SK-N-SH (cell line): ENCODE data around the gene CAST. TPM values are rescaled to one million over a fixed set of nuclear protein-coding genes. Genes with fewer than 3 reads are reported as not detected.

Experiments used
- CTCF ChIA-PET: fragments of 300-600, 350-600 bp; formaldehyde crosslinking; extraction: SDS; loops from one replicate; lab custom pipeline; 2021; lab: Yijun Ruan, JAX
- POLR2A ChIA-PET: fragments of 350-600 bp; sonication (Branson Sonifier 250); formaldehyde crosslinking; extraction: SDS; loops from one replicate; lab custom pipeline; 2020; ENCODE audit warnings: antibody characterized with exemption, inconsistent platforms; lab: Yijun Ruan, JAX
- DNase-seq: peaks from one replicate; pipeline ENCODE4 v3.0.0; 2012
- H2AFZ ChIP-seq: fragments of 200-600 bp; sonication (generic); 2 replicates; pipeline ENCODE4 v1.8.1; 2016; ENCODE audit warnings: antibody characterized with exemption, mild to moderate bottlenecking, low read depth
- H3F3A ChIP-seq: fragments of 200-600 bp; sonication (generic); replicated peaks from 2 replicates; pipeline ENCODE3; 2016; ENCODE audit warnings: antibody characterized with exemption, mild to moderate bottlenecking; ENCODE audit not compliant: insufficient read depth
- H3K27ac ChIP-seq, 2 experiments: fragments of 200-500 bp in 1 of 2; fragments of 200-600 bp in 1 of 2; sonication (Bioruptor generic) in 1 of 2; sonication (generic), shearing (Covaris generic) in 1 of 2; 2 replicates each; pipeline versions ENCODE4 v1.5.1 to v1.6.1; 2014 to 2016; ENCODE audit warnings: low read depth in 2 of 2, inconsistent platforms in 1 of 2, low read length in 1 of 2, mild to moderate bottlenecking in 1 of 2, mixed read lengths in 1 of 2
- H3K27me3 ChIP-seq: fragments of 200-600 bp; sonication (generic), shearing (Covaris generic); 2 replicates; pipeline ENCODE4 v1.6.1; 2016; ENCODE audit warnings: mixed run types; ENCODE audit not compliant: insufficient read depth
- H3K36me3 ChIP-seq, 2 experiments: fragments of 200-500 bp in 1 of 2; fragments of 200-600 bp in 1 of 2; sonication (Bioruptor generic) in 1 of 2; sonication (generic) in 1 of 2; replicated peaks in 1 of 2; 2 replicates each; pipeline versions ENCODE3 to v1.5.1; 2014 to 2016; ENCODE audit warnings: low read length in 1 of 2, mild to moderate bottlenecking in 1 of 2; ENCODE audit not compliant: insufficient read depth in 2 of 2, control insufficient read depth in 1 of 2
- H3K4me1 ChIP-seq, 2 experiments: fragments of 200-500 bp in 1 of 2; fragments of 200-600 bp in 1 of 2; sonication (Bioruptor generic) in 1 of 2; sonication (generic), shearing (Covaris generic) in 1 of 2; 2 replicates each; pipeline versions ENCODE4 v1.5.1 to v1.6.1; 2014 to 2016; ENCODE audit warnings: low read depth in 1 of 2, low read length in 1 of 2, mixed run types in 1 of 2; ENCODE audit not compliant: insufficient read depth in 2 of 2, control insufficient read depth in 1 of 2
- H3K4me2 ChIP-seq: fragments of 200-600 bp; sonication (generic), shearing (Covaris generic); 2 replicates; pipeline ENCODE4 v1.6.1; 2017; ENCODE audit warnings: mixed run types
- H3K4me3 ChIP-seq, 2 experiments: fragments of 200-500 bp in 1 of 2; fragments of 200-600 bp in 1 of 2; sonication (Bioruptor generic) in 1 of 2; sonication (generic), shearing (Covaris generic) in 1 of 2; 2 replicates each; pipeline versions ENCODE4 v1.5.1 to v1.8.1; 2014 to 2016; ENCODE audit warnings: low read depth in 2 of 2, inconsistent platforms in 1 of 2, low read length in 1 of 2, mild to moderate bottlenecking in 1 of 2, mixed read lengths in 1 of 2, moderate library complexity in 1 of 2
- H3K79me2 ChIP-seq: fragments of 200-600 bp; sonication (generic); 2 replicates; pipeline ENCODE4 v1.8.1; 2017; ENCODE audit warnings: mild to moderate bottlenecking; ENCODE audit not compliant: insufficient read depth
- H3K9ac ChIP-seq: fragments of 200-600 bp; sonication (generic); 2 replicates; pipeline ENCODE4 v1.6.1; 2017; ENCODE audit warnings: mixed run types
- H3K9me2 ChIP-seq: fragments of 200-600 bp; sonication (generic); 2 replicates; pipeline ENCODE4 v1.6.1; 2017; ENCODE audit warnings: mixed run types
- H3K9me3 ChIP-seq: fragments of 200-600 bp; sonication (generic); 2 replicates; pipeline ENCODE4 v1.6.1; 2017; ENCODE audit warnings: mixed run types, mild to moderate bottlenecking, moderate library complexity
- H4K20me1 ChIP-seq: fragments of 200-600 bp; sonication (generic); 2 replicates; pipeline ENCODE4 v1.6.1; 2017; ENCODE audit warnings: mild to moderate bottlenecking, mixed run types; ENCODE audit not compliant: insufficient read depth
- CHD2 ChIP-seq: fragments of 150-350 bp; IDR thresholded peaks from 2 replicates; pipeline ENCODE4 v1.6.1; 2018; ENCODE audit warnings: low read length; ENCODE audit not compliant: partially characterized antibody
- ELF1 ChIP-seq: IDR thresholded peaks from 2 replicates; pipeline ENCODE4 v1.4.0; 2012
- FOSL2 ChIP-seq: IDR thresholded peaks from 2 replicates; pipeline ENCODE4 v1.4.0; 2012; ENCODE audit warnings: low read depth, mild to moderate bottlenecking, moderate library complexity, borderline replicate concordance
- FOXJ3 ChIP-seq: sonication (generic); formaldehyde crosslinking; IDR thresholded peaks from 2 replicates; pipeline ENCODE4 v1.5.1; 2020; ENCODE audit warnings: mild to moderate bottlenecking, missing genetic modification reagents
- FOXM1 ChIP-seq: IDR thresholded peaks from 2 replicates; pipeline ENCODE4 v1.4.0; 2012; ENCODE audit warnings: low read depth, mild to moderate bottlenecking
- GABPA ChIP-seq: IDR thresholded peaks from 2 replicates; pipeline ENCODE4 v1.4.0; 2012; ENCODE audit warnings: low read depth, mild to moderate bottlenecking
- MAX ChIP-seq: IDR thresholded peaks from 2 replicates; pipeline ENCODE4 v1.4.0; 2012; ENCODE audit warnings: low read depth
- MEF2A ChIP-seq: IDR thresholded peaks from 2 replicates; pipeline ENCODE4 v1.4.0; 2012; ENCODE audit warnings: low read depth, borderline replicate concordance
- MXI1 ChIP-seq: IDR thresholded peaks from 2 replicates; pipeline ENCODE4 v1.6.1; 2012; ENCODE audit warnings: mild to moderate bottlenecking, low read depth, low read length, improper control_type of control experiment
- NFIC ChIP-seq: IDR thresholded peaks from 2 replicates; pipeline ENCODE4 v1.4.0; 2012; ENCODE audit warnings: borderline replicate concordance
- NRF1 ChIP-seq: IDR thresholded peaks from 2 replicates; pipeline ENCODE4 v1.6.1; 2012; ENCODE audit warnings: low read depth, mild to moderate bottlenecking, low read length
- POLR2AphosphoS5 ChIP-seq: IDR thresholded peaks from 2 replicates; pipeline ENCODE4 v1.6.1; 2012; ENCODE audit warnings: low read depth, low read length
- RCOR1 ChIP-seq: fragments of 150-350 bp; IDR thresholded peaks from 2 replicates; pipeline ENCODE4 v1.6.1; 2017; ENCODE audit warnings: antibody characterized with exemption, low read length
- RFX5 ChIP-seq: IDR thresholded peaks from 2 replicates; pipeline ENCODE4 v1.6.1; 2012; ENCODE audit warnings: mild to moderate bottlenecking, improper control_type of control experiment, low read length
- RXRA ChIP-seq: IDR thresholded peaks from 2 replicates; pipeline ENCODE4 v1.4.0; 2012; ENCODE audit warnings: low read depth, mild to moderate bottlenecking, borderline replicate concordance
- SMC3 ChIP-seq: IDR thresholded peaks from 2 replicates; pipeline ENCODE4 v1.6.1; 2012; ENCODE audit warnings: low read depth, low read length, improper control_type of control experiment
- TCF12 ChIP-seq: IDR thresholded peaks from 2 replicates; pipeline ENCODE4 v1.4.0; 2012
- USF2 ChIP-seq: fragments of 150-350 bp; IDR thresholded peaks from 2 replicates; pipeline ENCODE4 v1.6.1; 2017; ENCODE audit warnings: antibody characterized with exemption, low read length, low read depth, borderline replicate concordance
- WGBS: methylation state at CpG from one replicate; pipeline ENCODE4 v1.1.6; 2017; ENCODE audit warnings: low lambda C conversion rate; 5-methylcytosine and 5-hydroxymethylcytosine counted together
- polyA plus RNA-seq, 3 experiments: library from polyadenylated mRNA; depleted of rRNA; stranded (reverse); fragments of >200 nt; gene quantifications; 2 replicates each; pipeline ENCODE4 v1.2.3, GENCODE V29; 2012
- TF ChIP-seq, protein P1 (sequence below): IDR thresholded peaks from 2 replicates; pipeline ENCODE4; 2012
- TF ChIP-seq, protein P2 (sequence below): fragments of 200-600 bp; sonication (generic); IDR thresholded peaks from 2 replicates; pipeline ENCODE4 v1.6.1; 2017; ENCODE audit warnings: antibody characterized with exemption, mild to moderate bottlenecking, moderate library complexity
- TF ChIP-seq, protein P3 (sequence below): IDR thresholded peaks from 2 replicates; pipeline ENCODE4 v1.4.0; 2012; ENCODE audit warnings: low read depth, borderline replicate concordance

The CAST gene
- polyA plus RNA-seq, 1 of the 3 experiments (the other 2 are of a cell fraction), result 82.9 TPM

DNA sequence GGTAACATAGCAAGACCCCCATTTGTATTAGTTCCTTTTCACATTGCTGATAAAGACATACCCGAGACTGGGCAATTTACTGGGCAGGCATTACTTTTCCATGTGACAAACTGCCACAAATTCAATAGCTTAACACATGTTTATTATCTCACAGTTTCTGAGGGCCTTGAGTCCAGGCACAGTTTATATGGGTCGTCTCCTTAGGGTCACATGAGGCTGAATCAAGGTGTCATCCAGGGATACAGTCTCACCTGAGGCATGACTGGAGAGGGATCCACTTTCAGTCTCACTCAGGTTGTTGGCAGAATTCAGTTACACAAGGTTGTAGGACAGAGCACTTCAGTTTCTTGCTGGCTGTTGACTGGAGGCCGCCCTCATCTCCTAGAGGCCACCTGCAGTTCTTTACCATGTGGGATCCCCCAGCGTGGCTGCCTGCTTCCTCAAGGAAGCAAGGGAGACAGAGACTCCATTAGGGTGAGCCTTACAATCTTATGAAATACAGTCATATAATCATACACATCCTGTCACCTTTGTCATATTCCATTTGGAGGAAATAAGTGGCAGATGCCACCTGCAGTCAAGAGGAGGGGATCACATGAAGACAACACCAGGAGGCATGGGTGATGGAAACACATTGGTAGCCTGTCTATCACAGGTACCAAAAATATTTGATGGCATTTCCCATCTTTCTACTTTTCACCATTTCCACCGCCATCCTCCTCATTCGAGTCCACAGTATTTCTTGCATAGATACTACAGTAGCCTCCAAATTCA lies 160.7 kb downstream of the CAST start:
- H3K9me2 ChIP-seq, result no peaks in the 10 kb centered on the region
- no peaks in the 10 kb centered on the region for H3K9me3 ChIP-seq
- CTCF ChIA-PET, result no interaction called here
- DNase-seq, result no peak
- POLR2A ChIA-PET, result no interaction called here
- TF ChIP-seq, protein P1, sequence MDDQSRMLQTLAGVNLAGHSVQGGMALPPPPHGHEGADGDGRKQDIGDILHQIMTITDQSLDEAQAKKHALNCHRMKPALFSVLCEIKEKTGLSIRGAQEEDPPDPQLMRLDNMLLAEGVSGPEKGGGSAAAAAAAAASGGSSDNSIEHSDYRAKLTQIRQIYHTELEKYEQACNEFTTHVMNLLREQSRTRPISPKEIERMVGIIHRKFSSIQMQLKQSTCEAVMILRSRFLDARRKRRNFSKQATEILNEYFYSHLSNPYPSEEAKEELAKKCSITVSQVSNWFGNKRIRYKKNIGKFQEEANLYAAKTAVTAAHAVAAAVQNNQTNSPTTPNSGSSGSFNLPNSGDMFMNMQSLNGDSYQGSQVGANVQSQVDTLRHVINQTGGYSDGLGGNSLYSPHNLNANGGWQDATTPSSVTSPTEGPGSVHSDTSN, result no peak
- TF ChIP-seq MAX (no peak), FOXM1 (no peak), NFIC (no peak), USF2 (no peak), CHD2 (no peak), MEF2A (no peak), ELF1 (no peak), FOXJ3 (CRISPR knock-in tag) (no peak), RXRA (no peak), POLR2AphosphoS5 (no peak), TCF12 (no peak)
- TF ChIP-seq, protein P2, sequence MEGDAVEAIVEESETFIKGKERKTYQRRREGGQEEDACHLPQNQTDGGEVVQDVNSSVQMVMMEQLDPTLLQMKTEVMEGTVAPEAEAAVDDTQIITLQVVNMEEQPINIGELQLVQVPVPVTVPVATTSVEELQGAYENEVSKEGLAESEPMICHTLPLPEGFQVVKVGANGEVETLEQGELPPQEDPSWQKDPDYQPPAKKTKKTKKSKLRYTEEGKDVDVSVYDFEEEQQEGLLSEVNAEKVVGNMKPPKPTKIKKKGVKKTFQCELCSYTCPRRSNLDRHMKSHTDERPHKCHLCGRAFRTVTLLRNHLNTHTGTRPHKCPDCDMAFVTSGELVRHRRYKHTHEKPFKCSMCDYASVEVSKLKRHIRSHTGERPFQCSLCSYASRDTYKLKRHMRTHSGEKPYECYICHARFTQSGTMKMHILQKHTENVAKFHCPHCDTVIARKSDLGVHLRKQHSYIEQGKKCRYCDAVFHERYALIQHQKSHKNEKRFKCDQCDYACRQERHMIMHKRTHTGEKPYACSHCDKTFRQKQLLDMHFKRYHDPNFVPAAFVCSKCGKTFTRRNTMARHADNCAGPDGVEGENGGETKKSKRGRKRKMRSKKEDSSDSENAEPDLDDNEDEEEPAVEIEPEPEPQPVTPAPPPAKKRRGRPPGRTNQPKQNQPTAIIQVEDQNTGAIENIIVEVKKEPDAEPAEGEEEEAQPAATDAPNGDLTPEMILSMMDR, result no peak
- H3K27ac ChIP-seq, result peak overlapping the region in 1 of 2 experiments; percentile 82; a peak in 2 of 4 replicates
- H3K79me2 ChIP-seq, result no peaks in the 10 kb centered on the region
- H3K27me3 ChIP-seq, result no peaks in the 10 kb centered on the region
- H3K9ac ChIP-seq, result peak overlapping the region; percentile 44; the same call in 1 of the 2 replicates
- H4K20me1 ChIP-seq, result no peaks in the 10 kb centered on the region
- H3K4me1 ChIP-seq, result peaks cover 3 to 19% of the 10 kb centered on the region in 2 experiments
- no peak overlapping the region for H2AFZ ChIP-seq
- H3K4me3 ChIP-seq, result no peak overlapping the region
- H3K36me3 ChIP-seq, result no peaks in the 10 kb centered on the region
- H3K4me2 ChIP-seq, result no peak overlapping the region
- 94% methylated on average over 6 of the region's 6 CpGs for WGBS
- peaks cover 14% of the 10 kb centered on the region for H3F3A ChIP-seq

- no peaks in the 10 kb centered on the region for H3K9me2 ChIP-seq
- DNase-seq, result peak; percentile 51
- no peak overlapping the region for H2AFZ ChIP-seq
- H3K9me3 ChIP-seq, result no peaks in the 10 kb centered on the region
- H4K20me1 ChIP-seq, result no peaks in the 10 kb centered on the region
- H3K4me2 ChIP-seq, result peak overlapping the region; percentile 14; the same call in 1 of the 2 replicates
- H3K9ac ChIP-seq, result peak overlapping the region; percentile 49; the same call in 1 of the 2 replicates
- H3K27ac ChIP-seq, result peak overlapping the region in 1 of 2 experiments; percentile 82; a peak in 2 of 4 replicates
- no peaks in the 10 kb centered on the region for H3K36me3 ChIP-seq
- WGBS, result 0% methylated on average over 2 of the region's 2 CpGs
- peaks cover 14% of the 10 kb centered on the region for H3F3A ChIP-seq
- ChIA-PET POLR2A (no interaction called here), CTCF (no interaction called here)
- no peaks in the 10 kb centered on the region for H3K27me3 ChIP-seq
- no peak overlapping the region for H3K4me3 ChIP-seq
- no peaks in the 10 kb centered on the region for H3K79me2 ChIP-seq
- H3K4me1 ChIP-seq, result peaks cover 3 to 19% of the 10 kb centered on the region in 2 experiments
- TF ChIP-seq USF2 (no peak), SMC3 (no peak), MXI1 (no peak), NRF1 (no peak), GABPA (no peak), FOSL2 (peak; percentile 61; the same call in 1 of the 2 replicates), CHD2 (no peak), RFX5 (no peak), RCOR1 (no peak), TCF12 (peak; percentile 81), NFIC (peak; percentile 51; the same call in 1 of the 2 replicates)
- TF ChIP-seq, protein P3, sequence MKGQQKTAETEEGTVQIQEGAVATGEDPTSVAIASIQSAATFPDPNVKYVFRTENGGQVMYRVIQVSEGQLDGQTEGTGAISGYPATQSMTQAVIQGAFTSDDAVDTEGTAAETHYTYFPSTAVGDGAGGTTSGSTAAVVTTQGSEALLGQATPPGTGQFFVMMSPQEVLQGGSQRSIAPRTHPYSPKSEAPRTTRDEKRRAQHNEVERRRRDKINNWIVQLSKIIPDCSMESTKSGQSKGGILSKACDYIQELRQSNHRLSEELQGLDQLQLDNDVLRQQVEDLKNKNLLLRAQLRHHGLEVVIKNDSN, result peak; percentile 26; the same call in 1 of the 2 replicates
Observed at GRCh38 chr5:96823900-96824380, 161.8 kb downstream of the CAST start.
